Endodermal cell (in vitro differentiated cells): Measurements from ENCODE around the gene SLC38A2. TPM values are rescaled to one million over a fixed set of nuclear protein-coding genes. Genes with fewer than 3 reads are reported as not detected.

Experiments
- DNase-seq: peaks from one replicate; pipeline ENCODE4 v3.0.0-alpha.2; 2017
- H3K27ac ChIP-seq: 2 replicates; pipeline ENCODE4 v1.5.1; 2013; ENCODE audit warnings: mild to moderate bottlenecking, low read depth, low read length, moderate library complexity
- H3K27me3 ChIP-seq: 2 replicates; pipeline ENCODE4 v1.6.1; 2013; ENCODE audit warnings: mild to moderate bottlenecking, low read length, moderate library complexity; ENCODE audit not compliant: insufficient read depth, control insufficient read depth, poor library complexity, severe bottlenecking
- H3K36me3 ChIP-seq: 2 replicates; pipeline ENCODE4 v1.7.0; 2013; ENCODE audit warnings: mild to moderate bottlenecking, low read length, moderate library complexity; ENCODE audit not compliant: control insufficient read depth, insufficient read depth
- H3K4me1 ChIP-seq: one replicate; pipeline ENCODE4 v1.7.0; 2013; ENCODE audit warnings: low read length; ENCODE audit not compliant: control insufficient read depth, insufficient read depth
- H3K4me3 ChIP-seq: 2 replicates; pipeline ENCODE4 v1.5.1; 2013; ENCODE audit warnings: mild to moderate bottlenecking, low read length, moderate library complexity
- H3K9ac ChIP-seq: 2 replicates; pipeline ENCODE4 v1.6.1; 2013; ENCODE audit warnings: mild to moderate bottlenecking, low read length, moderate library complexity; ENCODE audit not compliant: poor library complexity, severe bottlenecking; ENCODE audit errors: extremely low read depth
- H3K9me3 ChIP-seq: 2 replicates; pipeline ENCODE4 v1.6.1; 2013; ENCODE audit warnings: mild to moderate bottlenecking, low read length, moderate library complexity; ENCODE audit not compliant: control insufficient read depth
- H3K27ac Mint-ChIP-seq: 2 replicates; pipeline ENCODE4 v1.8.0; 2020; ENCODE audit warnings: mixed read lengths
- H3K27me3 Mint-ChIP-seq: 2 replicates; pipeline ENCODE4 v1.8.0; 2021; ENCODE audit warnings: mild to moderate bottlenecking, mixed read lengths; ENCODE audit not compliant: insufficient read depth
- H3K36me3 Mint-ChIP-seq: 2 replicates; pipeline ENCODE4 v1.8.0; 2020; ENCODE audit warnings: low read depth, mixed read lengths
- H3K4me1 Mint-ChIP-seq: 2 replicates; pipeline ENCODE4 v1.8.0; 2020; ENCODE audit warnings: mixed read lengths
- H3K4me3 Mint-ChIP-seq: 2 replicates; pipeline ENCODE4 v1.8.0; 2020; ENCODE audit warnings: mild to moderate bottlenecking, moderate library complexity, mixed read lengths
- H3K9me3 Mint-ChIP-seq: 2 replicates; pipeline ENCODE4 v1.8.0; 2020; ENCODE audit warnings: mild to moderate bottlenecking, mixed read lengths
- CTCF ChIP-seq: fragments of 200-600 bp; sonication (generic); conservative IDR thresholded peaks from 2 replicates; pipeline ENCODE4 v1.5.0; 2021; ENCODE audit warnings: antibody characterized with exemption, mild to moderate bottlenecking
- WGBS, 2 experiments: methylation state at CpG; one replicate each; pipeline versions ENCODE4 v1.1.5 to v1.1.7; 2013; ENCODE audit warnings: missing lambda C conversion rate in 2 of 2, mixed read lengths in 1 of 2; ENCODE audit not compliant: insufficient coverage in 1 of 2, insufficient read length in 1 of 2; 5-methylcytosine and 5-hydroxymethylcytosine counted together
- total RNA-seq, 2 donors: library from RNA; stranded (reverse); fragmentation: NEBNext Ultra II Directional in 1 of 2; extraction: Animal tissue kit (Norgen Biotek cat#: 25700) in 1 of 2; gene quantifications; 2 replicates in 1 of 2; 3 replicates in 1 of 2; pipeline ENCODE4 v1.2.1, GENCODE V29; 2021

The SLC38A2 gene
- total RNA-seq, 2 donors from 2014 or later = 156 to 230 TPM

GRCh38 chr12:46351138-46351537 is 21.4 kb downstream of the SLC38A2 start:
- H3K4me1 ChIP-seq = no peaks in the 10 kb centered on the region
- Mint-ChIP-seq H3K4me1 (no peaks in the 10 kb centered on the region), H3K27ac (no peak overlapping the region), H3K9me3 (no peaks in the 10 kb centered on the region), H3K36me3 (no peaks in the 10 kb centered on the region), H3K4me3 (no peak overlapping the region), H3K27me3 (no peaks in the 10 kb centered on the region)
- no peak overlapping the region for H3K4me3 ChIP-seq
- H3K27ac ChIP-seq = no peak overlapping the region
- WGBS, 2 experiments = no CpG with 5 or more reads among the region's 1 CpG
- H3K27me3 ChIP-seq = no peaks in the 10 kb centered on the region
- DNase-seq = no peak
- H3K9me3 ChIP-seq = no peaks in the 10 kb centered on the region
- no peaks in the 10 kb centered on the region for H3K36me3 ChIP-seq
- TF ChIP-seq CTCF = no peak
- no peak overlapping the region for H3K9ac ChIP-seq

GRCh38 chr12:46349253-46349652 is 23.3 kb downstream of the SLC38A2 start:
- no peaks in the 10 kb centered on the region for H3K4me1 Mint-ChIP-seq
- WGBS, 2 experiments = 82 to 93% methylated on average over 2 of the region's 2 CpGs

GRCh38 chr12:46343118-46343852 is 29.3 kb downstream of the SLC38A2 start:
- Histone ChIP-seq H3K4me1 (no peaks in the 10 kb centered on the region), H3K27me3 (no peaks in the 10 kb centered on the region), H3K9ac (no peak overlapping the region), H3K4me3 (no peak overlapping the region), H3K9me3 (no peaks in the 10 kb centered on the region), H3K36me3 (no peaks in the 10 kb centered on the region), H3K27ac (no peak overlapping the region)
- no peak for DNase-seq
- no peak for TF ChIP-seq CTCF
- Mint-ChIP-seq H3K4me1 (peaks cover 6% of the 10 kb centered on the region), H3K27ac (peak overlapping the region; percentile 27), H3K9me3 (no peaks in the 10 kb centered on the region), H3K36me3 (no peaks in the 10 kb centered on the region), H3K4me3 (no peak overlapping the region), H3K27me3 (no peaks in the 10 kb centered on the region)
- WGBS, 2 experiments = 93 to 100% methylated on average over 3 of the region's 3 CpGs

More at GRCh38 chr12:46349253-46349652, 23.3 kb downstream of the SLC38A2 start:
- no peaks in the 10 kb centered on the region for H3K36me3 Mint-ChIP-seq
- Histone ChIP-seq H3K4me1 (no peaks in the 10 kb centered on the region), H3K36me3 (no peaks in the 10 kb centered on the region), H3K4me3 (no peak overlapping the region), H3K9ac (no peak overlapping the region), H3K27me3 (no peaks in the 10 kb centered on the region), H3K27ac (no peak overlapping the region), H3K9me3 (no peaks in the 10 kb centered on the region)
- H3K9me3 Mint-ChIP-seq = no peaks in the 10 kb centered on the region
- no peak for DNase-seq
- no peak for TF ChIP-seq CTCF
- H3K27me3 Mint-ChIP-seq = no peaks in the 10 kb centered on the region
- no peak overlapping the region for H3K27ac Mint-ChIP-seq
- no peak overlapping the region for H3K4me3 Mint-ChIP-seq
